Spinal cord (tissue), 10 donors: ENCODE measurements around the gene ZBTB7C. TPM values are rescaled to one million over a fixed set of nuclear protein-coding genes. Genes with fewer than 3 reads are reported as not detected.

Experiments
- DNase-seq, 6 donors: peaks; one replicate each; pipeline versions ENCODE4 v3.0.0 to v3.0.0-alpha.2; 2013 to 2015; ENCODE audit warnings: low spot score in 6 of 6, low read depth in 4 of 6
- H3K27ac ChIP-seq: one replicate; pipeline ENCODE4 v1.5.1; 2013; ENCODE audit warnings: low read depth, low read length, control low read depth
- H3K27me3 ChIP-seq: one replicate; pipeline ENCODE4 v1.6.1; 2013; ENCODE audit warnings: low read length; ENCODE audit not compliant: control insufficient read depth, insufficient read depth
- H3K36me3 ChIP-seq: one replicate; pipeline ENCODE4 v1.6.1; 2013; ENCODE audit warnings: low read length; ENCODE audit not compliant: control insufficient read depth, insufficient read depth
- H3K4me1 ChIP-seq: one replicate; pipeline ENCODE4 v1.6.1; 2013; ENCODE audit warnings: low read length; ENCODE audit not compliant: control insufficient read depth, insufficient read depth
- H3K4me3 ChIP-seq: one replicate; pipeline ENCODE4 v1.5.1; 2013; ENCODE audit warnings: low read depth, low read length, control low read depth
- H3K9me3 ChIP-seq: one replicate; pipeline ENCODE4 v1.6.1; 2013; ENCODE audit warnings: low read length; ENCODE audit not compliant: control insufficient read depth, insufficient read depth
- WGBS: methylation state at CpG from one replicate; pipeline ENCODE4 v1.1.5; 2013; ENCODE audit warnings: missing lambda C conversion rate; ENCODE audit not compliant: insufficient coverage; 5-methylcytosine and 5-hydroxymethylcytosine counted together
- polyA plus RNA-seq, 2 donors: library from polyadenylated mRNA; unstranded; fragments of 120-200 nt; gene quantifications; one replicate each; pipeline ENCODE4 v1.2.1, GENCODE V29; 2013; ENCODE audit not compliant: insufficient read length in 2 of 2
- total RNA-seq, 2 donors: library from RNA; depleted of rRNA in 1 of 2; stranded (reverse); fragments of 120-200 nt in 1 of 2; fragments of >200 nt in 1 of 2; gene quantifications; one replicate each; pipeline versions ENCODE4 v1.2.3 to v1.2.4, GENCODE V29; 2013 to 2014
- donor health status: healthy.

Gene ZBTB7C
- total and polyA plus RNA-seq, 4 donors = 7.6 to 15.7 (median 9.8) TPM

DNA sequence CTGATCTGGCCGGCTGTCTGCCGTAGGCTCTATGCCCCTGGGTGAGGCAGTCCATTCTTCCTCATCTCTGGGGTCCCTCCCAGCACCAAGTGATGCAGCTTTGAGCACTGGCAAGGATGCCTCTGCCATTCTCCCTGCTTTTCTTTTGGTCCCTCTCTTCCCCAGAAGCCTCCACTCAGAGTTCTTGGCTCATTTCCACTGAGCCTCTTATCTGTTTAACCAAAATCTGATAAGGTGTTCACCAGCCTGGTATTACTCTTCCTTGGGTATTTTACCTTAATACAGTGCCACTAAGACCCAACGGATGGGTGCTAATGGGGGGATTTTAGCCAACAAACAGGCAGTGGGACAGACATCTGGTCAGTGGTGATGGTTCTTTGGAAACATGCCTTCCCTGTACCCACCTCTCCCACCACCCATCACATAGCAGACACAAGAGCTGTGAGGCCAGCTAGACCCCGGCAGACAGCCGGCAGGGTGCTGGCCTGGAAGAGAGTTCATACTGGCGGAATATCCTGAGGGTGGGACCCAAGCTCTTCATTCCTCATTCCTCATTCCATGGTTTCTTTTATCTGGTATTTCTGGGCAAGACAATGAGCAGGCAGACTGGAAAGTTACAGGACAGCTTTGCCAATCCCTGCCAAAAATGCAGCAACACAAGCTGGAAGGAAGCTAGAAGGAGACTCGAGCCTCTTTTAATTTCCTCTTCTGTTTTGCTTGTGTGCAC, 34.6 kb downstream of the ZBTB7C start:
- H3K9me3 ChIP-seq = no peaks in the 10 kb centered on the region
- H3K27me3 ChIP-seq = no peaks in the 10 kb centered on the region
- H3K27ac ChIP-seq = no peak overlapping the region
- no peak for DNase-seq
- WGBS = 64% methylated on average over 3 of the region's 7 CpGs
- H3K4me1 ChIP-seq = peaks cover 17% of the 10 kb centered on the region
- H3K36me3 ChIP-seq = no peaks in the 10 kb centered on the region
- H3K4me3 ChIP-seq = no peak overlapping the region

GRCh38 chr18:48371854-48372602, 37.2 kb downstream of the ZBTB7C start:
- WGBS = 95% methylated on average over 3 of the region's 7 CpGs
- no peak for DNase-seq

GRCh38 chr18:48367557-48367956, 41.6 kb downstream of the ZBTB7C start:
- no peak for DNase-seq
- 20% methylated on average over 1 of the region's 4 CpGs for WGBS

More at GRCh38 chr18:48371854-48372602, 37.2 kb downstream of the ZBTB7C start:
- H3K4me3 ChIP-seq = no peak overlapping the region
- no peaks in the 10 kb centered on the region for H3K36me3 ChIP-seq
- H3K4me1 ChIP-seq = peaks cover 17% of the 10 kb centered on the region
- H3K27ac ChIP-seq = no peak overlapping the region
- H3K9me3 ChIP-seq = no peaks in the 10 kb centered on the region
- H3K27me3 ChIP-seq = no peaks in the 10 kb centered on the region

DNA sequence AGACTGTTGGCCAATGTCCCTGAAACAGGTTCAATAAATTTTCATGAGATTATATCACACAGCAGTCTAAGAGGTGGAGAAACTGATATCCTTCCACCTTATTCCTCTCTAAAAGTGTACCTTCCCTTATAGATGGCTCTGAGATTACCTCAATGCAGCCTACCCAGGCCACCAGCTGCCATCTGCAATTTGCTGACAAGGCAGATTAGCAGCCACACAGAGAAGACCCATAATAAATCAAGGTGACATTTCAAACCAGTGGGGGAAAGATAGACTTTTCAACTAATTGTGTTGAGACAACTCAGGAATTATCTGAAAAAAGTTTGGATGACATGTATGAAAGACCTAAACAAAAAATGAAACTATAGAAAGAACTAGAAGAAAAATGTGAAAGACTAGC, 43.2 kb downstream of the ZBTB7C start:
- Histone ChIP-seq H3K4me1 (no peaks in the 10 kb centered on the region), H3K4me3 (no peak overlapping the region), H3K36me3 (no peaks in the 10 kb centered on the region), H3K27ac (no peak overlapping the region), H3K9me3 (no peaks in the 10 kb centered on the region), H3K27me3 (no peaks in the 10 kb centered on the region)
- DNase-seq = no peak

More at GRCh38 chr18:48367557-48367956, 41.6 kb downstream of the ZBTB7C start:
- Histone ChIP-seq H3K36me3 (no peaks in the 10 kb centered on the region), H3K4me1 (no peaks in the 10 kb centered on the region), H3K27ac (no peak overlapping the region), H3K4me3 (no peak overlapping the region), H3K9me3 (no peaks in the 10 kb centered on the region), H3K27me3 (no peaks in the 10 kb centered on the region)

DNA sequence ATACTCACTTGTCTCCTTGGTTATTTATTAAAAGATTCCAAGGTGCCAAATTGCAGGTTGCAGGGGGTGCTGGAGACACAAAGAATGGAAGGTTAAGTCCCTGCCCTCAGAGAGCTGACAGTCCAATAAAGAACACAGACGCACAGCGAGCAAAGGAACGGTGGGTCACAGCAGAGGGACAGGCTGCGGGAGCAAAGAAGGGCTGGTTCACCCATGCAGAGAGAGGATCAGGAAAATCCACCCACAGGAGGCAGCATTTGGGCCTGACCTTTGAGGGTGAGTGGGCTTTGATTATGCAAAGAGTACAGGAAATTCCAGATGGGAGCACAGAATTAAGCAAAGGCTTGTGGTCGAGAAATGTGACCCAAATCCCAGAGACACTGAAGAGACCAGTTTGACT, 45.0 kb downstream of the ZBTB7C start:
- Histone ChIP-seq H3K27ac (no peak overlapping the region), H3K36me3 (no peaks in the 10 kb centered on the region), H3K4me1 (no peaks in the 10 kb centered on the region), H3K4me3 (no peak overlapping the region), H3K27me3 (no peaks in the 10 kb centered on the region), H3K9me3 (no peaks in the 10 kb centered on the region)
- DNase-seq = no peak
- WGBS = 98% methylated on average over 5 of the region's 5 CpGs

DNA sequence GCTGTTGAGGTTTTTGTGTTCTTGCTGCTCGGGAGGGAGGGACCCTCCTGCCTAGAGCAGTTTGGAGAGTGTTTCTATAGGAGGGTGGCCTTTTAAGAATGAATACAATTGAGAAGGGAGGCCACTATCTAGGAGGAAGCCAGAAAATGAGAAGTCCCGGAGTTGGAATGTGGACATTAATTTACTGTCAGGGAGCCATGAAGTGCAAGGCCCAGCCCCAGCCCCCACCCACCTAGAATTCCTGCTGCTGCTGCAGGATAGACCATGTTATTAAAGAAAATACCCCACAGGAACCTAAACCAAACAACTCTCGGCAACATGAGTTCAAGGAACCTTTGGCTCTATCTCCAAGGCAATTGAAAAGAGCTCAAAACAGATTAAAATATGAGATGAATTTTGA, 46.0 kb downstream of the ZBTB7C start:
- Histone ChIP-seq H3K9me3 (no peaks in the 10 kb centered on the region), H3K27ac (no peak overlapping the region), H3K36me3 (no peaks in the 10 kb centered on the region), H3K27me3 (no peaks in the 10 kb centered on the region), H3K4me1 (no peaks in the 10 kb centered on the region), H3K4me3 (no peak overlapping the region)
- DNase-seq = peak in 1 of 6 donors; percentile 33
- 20% methylated on average over 1 of the region's 3 CpGs for WGBS

- Histone ChIP-seq H3K9me3 (no peaks in the 10 kb centered on the region), H3K4me1 (peaks cover under 1% of the 10 kb centered on the region), H3K27me3 (no peaks in the 10 kb centered on the region), H3K36me3 (no peaks in the 10 kb centered on the region), H3K4me3 (no peak overlapping the region), H3K27ac (no peak overlapping the region)
- no peak for DNase-seq
- WGBS = 97% methylated on average over 4 of the region's 4 CpGs
Observed at GRCh38 chr18:48361801-48362200, 47.4 kb downstream of the ZBTB7C start.

GRCh38 chr18:48360376-48361021, 48.7 kb downstream of the ZBTB7C start:
- WGBS = 89% methylated on average over 9 of the region's 9 CpGs
- Histone ChIP-seq H3K27me3 (no peaks in the 10 kb centered on the region), H3K9me3 (no peaks in the 10 kb centered on the region), H3K4me3 (no peak overlapping the region), H3K36me3 (no peaks in the 10 kb centered on the region), H3K4me1 (peaks cover 14% of the 10 kb centered on the region), H3K27ac (no peak overlapping the region)
- DNase-seq = no peak

GRCh38 chr18:48359626-48360025, 49.6 kb downstream of the ZBTB7C start:
- no peak overlapping the region for H3K27ac ChIP-seq
- no peak overlapping the region for H3K4me3 ChIP-seq
- H3K9me3 ChIP-seq = no peaks in the 10 kb centered on the region
- 77% methylated on average over 3 of the region's 3 CpGs for WGBS
- no peaks in the 10 kb centered on the region for H3K27me3 ChIP-seq
- H3K4me1 ChIP-seq = peaks cover 17% of the 10 kb centered on the region
- DNase-seq = no peak
- H3K36me3 ChIP-seq = no peaks in the 10 kb centered on the region
